ENCODE data around the gene TLCD1.

DNA sequence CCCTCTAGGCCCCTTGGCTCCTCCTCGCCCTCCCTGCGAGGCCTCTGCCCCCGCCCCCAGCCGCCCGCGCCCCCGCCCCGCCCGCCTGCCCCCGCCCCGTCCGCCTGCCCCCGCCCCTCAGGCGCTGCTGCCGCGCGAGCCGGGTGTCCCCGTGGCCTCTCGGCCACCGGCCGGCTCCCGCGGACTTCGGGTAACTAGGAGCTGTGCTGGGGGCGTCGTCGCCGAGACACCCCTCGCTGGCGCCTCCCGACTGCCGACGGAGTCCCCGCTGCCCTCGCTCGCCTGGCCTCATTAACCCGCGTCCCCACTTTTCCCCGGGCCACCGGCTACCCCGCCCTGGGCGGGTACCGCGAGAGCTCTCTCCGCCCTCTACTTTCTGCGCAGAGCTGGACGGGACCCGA is at the start of gene TLCD1:
- TF ChIP-seq TAF1 (IDR thresholded peaks at IDR 0.05; ENCODE audit: borderline replicate concordance, insufficient read depth, low read length) (peak; percentile 7; the same call in 1 of the 2 replicates), POLR2AphosphoS5 (IDR thresholded peaks at IDR 0.05; ENCODE audit: low read depth, low read length) (no peak; the same call in 1 of the 2 replicates), SIN3A (IDR thresholded peaks at IDR 0.05; ENCODE audit: borderline replicate concordance, insufficient read depth, low read length) (peak; percentile 5; the same call in 1 of the 2 replicates)
